ENCODE data around the gene DPF1.

The DPF1 gene

DNA sequence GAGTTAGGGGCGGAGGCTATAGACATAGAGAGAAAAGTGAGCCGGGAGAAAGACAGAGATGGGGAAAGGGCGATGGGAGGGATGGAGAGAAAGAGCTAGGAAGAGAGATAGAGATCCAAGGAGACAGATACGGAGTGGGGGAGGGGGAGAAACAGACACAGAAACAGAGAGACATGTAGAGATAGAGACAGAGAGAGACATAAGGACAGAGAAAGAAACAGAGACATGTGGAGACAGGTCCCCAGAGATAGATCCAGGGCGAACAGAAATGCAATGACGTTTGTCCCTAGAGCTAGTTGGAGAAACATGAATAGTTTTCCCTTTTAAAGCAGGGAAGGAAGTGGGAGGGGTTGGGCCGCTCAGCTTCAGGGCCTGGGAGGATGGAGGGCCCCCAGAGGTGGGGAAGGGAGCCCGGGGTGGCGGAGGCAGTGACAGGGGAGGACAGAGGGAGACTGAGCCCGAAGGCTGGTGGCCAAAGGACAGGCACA, 27.6 kb upstream of the DPF1 start:
- TF ChIP-seq, protein P1, sequence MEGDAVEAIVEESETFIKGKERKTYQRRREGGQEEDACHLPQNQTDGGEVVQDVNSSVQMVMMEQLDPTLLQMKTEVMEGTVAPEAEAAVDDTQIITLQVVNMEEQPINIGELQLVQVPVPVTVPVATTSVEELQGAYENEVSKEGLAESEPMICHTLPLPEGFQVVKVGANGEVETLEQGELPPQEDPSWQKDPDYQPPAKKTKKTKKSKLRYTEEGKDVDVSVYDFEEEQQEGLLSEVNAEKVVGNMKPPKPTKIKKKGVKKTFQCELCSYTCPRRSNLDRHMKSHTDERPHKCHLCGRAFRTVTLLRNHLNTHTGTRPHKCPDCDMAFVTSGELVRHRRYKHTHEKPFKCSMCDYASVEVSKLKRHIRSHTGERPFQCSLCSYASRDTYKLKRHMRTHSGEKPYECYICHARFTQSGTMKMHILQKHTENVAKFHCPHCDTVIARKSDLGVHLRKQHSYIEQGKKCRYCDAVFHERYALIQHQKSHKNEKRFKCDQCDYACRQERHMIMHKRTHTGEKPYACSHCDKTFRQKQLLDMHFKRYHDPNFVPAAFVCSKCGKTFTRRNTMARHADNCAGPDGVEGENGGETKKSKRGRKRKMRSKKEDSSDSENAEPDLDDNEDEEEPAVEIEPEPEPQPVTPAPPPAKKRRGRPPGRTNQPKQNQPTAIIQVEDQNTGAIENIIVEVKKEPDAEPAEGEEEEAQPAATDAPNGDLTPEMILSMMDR (IDR thresholded peaks at IDR 0.05; ENCODE audit: low read depth, low read length): no peak
- no peak for DNase-seq
- Histone ChIP-seq H3K9me3 (no peaks in the 10 kb centered on the region), H3K27me3 (no peaks in the 10 kb centered on the region; the same call in 1 of the 2 replicates), H3K4me1 (peaks cover 3% of the 10 kb centered on the region; the same call in 1 of the 2 replicates), H3K4me3 (ENCODE audit: low read depth, low read length) (no peak overlapping the region), H3K36me3 (no peaks in the 10 kb centered on the region)

DNA sequence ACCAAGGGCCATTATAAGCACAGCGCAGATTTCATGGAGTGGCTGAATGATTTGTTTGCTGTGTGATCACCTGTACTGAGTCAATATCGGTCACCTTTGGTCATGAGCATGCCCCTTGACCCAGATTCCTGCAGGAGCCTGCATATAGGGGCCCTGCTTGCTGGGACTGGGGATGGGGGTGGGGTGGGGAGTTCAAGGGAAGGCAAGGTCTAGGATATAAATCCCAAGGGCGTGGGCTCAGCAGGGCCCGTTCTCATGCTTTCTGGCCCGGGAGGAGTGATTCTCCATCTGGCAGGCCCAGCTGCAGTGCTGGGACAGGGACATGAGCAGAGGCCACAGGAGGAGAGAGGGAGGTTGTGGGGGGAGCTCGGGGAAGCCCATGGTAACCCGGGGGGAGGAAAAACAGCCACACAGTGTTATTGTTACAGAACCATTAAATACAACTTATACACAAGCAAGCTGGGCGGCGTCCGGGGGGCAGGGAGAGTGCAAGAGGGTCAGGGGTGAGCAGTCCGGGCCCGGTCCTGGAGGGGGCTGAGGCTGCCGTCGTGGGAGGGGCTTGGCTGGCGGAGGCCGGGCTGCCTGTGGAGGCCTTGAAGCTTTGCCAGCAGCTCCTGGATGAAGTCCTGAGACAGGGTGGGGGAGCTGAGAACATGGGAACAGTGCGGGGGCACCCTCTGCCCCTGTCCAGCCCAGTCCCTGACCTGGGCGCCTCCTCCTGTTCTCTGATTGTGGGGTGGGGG, 27.0 kb upstream of the DPF1 start:
- H3K4me3 ChIP-seq (ENCODE audit: low read depth, low read length): no peak overlapping the region

DNA sequence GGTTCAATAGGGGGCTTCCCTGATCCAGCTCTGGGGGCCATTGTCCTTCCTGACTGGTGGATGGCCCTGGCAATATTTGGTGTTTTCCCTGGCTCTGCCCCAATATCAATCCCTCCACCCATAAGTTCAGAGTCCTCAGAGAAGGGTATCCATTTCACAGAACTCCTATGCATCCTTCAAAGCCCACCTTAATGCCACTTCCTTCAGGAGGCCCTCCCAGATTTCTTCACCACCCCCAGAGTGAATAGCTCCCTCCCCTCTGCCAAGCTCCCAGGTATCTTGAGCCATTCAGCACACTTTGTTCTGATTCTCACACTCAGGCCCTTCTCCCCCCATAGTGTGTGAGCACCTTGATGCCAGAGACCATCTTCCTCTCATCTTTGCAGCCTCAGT, 26.4 kb upstream of the DPF1 start:
- H3K36me3 ChIP-seq: no peaks in the 10 kb centered on the region

More for the DNA sequence above, 27.0 kb upstream of the DPF1 start:
- Histone ChIP-seq H3K9me3 (no peaks in the 10 kb centered on the region), H3K36me3 (no peaks in the 10 kb centered on the region), H3K4me1 (peaks cover 3% of the 10 kb centered on the region; the same call in 1 of the 2 replicates), H3K27me3 (no peaks in the 10 kb centered on the region)
- no peak for DNase-seq
- TF ChIP-seq, protein P1 (IDR thresholded peaks at IDR 0.05; ENCODE audit: low read depth, low read length): no peak

DNA sequence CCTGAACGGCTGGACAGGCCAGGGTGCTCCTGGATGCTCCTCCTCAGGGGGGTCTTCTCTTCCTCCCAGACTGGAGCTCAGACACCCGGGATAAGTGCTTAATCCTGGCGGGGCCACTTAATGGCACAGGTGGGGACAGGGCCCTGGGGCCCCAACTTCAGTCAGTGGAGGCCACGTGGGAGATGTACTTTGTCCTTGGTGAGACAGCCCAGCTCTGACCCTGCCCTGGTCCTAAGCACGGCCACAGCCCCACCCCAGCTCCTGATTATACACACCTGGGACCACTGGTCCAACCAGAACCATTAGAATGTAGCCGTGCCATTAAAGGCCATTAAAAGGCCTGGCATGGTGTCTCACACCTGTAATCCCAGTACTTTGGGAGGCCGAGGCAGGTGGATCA, 24.4 kb upstream of the DPF1 start:
- H3K27me3 ChIP-seq: no peaks in the 10 kb centered on the region
- no peak for DNase-seq
- H3K36me3 ChIP-seq: no peaks in the 10 kb centered on the region
- TF ChIP-seq, protein P1 (IDR thresholded peaks at IDR 0.05; ENCODE audit: low read depth, low read length): no peak
- peaks cover 3% of the 10 kb centered on the region; the same call in 1 of the 2 replicates for H3K4me1 ChIP-seq
- no peaks in the 10 kb centered on the region for H3K9me3 ChIP-seq
- no peak overlapping the region for H3K4me3 ChIP-seq (ENCODE audit: low read depth, low read length)

More for the DNA sequence above, 26.4 kb upstream of the DPF1 start:
- Histone ChIP-seq H3K4me1 (peaks cover 3% of the 10 kb centered on the region; the same call in 1 of the 2 replicates), H3K9me3 (no peaks in the 10 kb centered on the region), H3K4me3 (ENCODE audit: low read depth, low read length) (no peak overlapping the region), H3K27me3 (no peaks in the 10 kb centered on the region)
- TF ChIP-seq, protein P1 (IDR thresholded peaks at IDR 0.05; ENCODE audit: low read depth, low read length): no peak
- DNase-seq: no peak

DNA sequence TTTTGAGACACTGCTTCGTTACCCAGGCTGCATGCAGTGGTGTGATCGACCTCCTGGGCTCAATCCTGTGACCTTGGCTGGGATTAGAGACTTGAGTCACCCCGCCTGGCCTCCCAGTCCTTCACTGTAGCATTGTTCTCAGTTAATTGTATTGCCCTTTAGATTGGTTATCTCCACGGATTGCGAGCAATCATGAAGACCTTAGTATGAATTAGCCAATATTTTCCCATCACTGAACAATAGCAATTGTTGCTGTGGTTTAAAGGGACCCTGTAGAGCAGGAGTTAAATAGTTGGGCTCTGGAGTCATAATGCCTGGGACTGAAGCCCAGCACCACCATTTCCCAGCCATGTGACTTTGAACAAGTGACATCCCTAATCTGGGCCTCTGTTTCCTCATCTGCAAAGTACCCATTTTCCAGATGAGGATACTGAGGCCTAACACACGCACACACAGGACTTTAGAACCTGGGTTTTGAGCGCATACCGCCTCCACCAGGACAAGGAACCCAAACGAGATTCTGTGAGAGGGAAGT, 23.8 kb upstream of the DPF1 start:
- Histone ChIP-seq H3K27me3 (no peaks in the 10 kb centered on the region), H3K36me3 (no peaks in the 10 kb centered on the region), H3K4me1 (peaks cover 3% of the 10 kb centered on the region; the same call in 1 of the 2 replicates), H3K4me3 (ENCODE audit: low read depth, low read length) (no peak overlapping the region), H3K9me3 (no peaks in the 10 kb centered on the region)
- DNase-seq: no peak
- TF ChIP-seq, protein P1 (IDR thresholded peaks at IDR 0.05; ENCODE audit: low read depth, low read length): no peak

DNA sequence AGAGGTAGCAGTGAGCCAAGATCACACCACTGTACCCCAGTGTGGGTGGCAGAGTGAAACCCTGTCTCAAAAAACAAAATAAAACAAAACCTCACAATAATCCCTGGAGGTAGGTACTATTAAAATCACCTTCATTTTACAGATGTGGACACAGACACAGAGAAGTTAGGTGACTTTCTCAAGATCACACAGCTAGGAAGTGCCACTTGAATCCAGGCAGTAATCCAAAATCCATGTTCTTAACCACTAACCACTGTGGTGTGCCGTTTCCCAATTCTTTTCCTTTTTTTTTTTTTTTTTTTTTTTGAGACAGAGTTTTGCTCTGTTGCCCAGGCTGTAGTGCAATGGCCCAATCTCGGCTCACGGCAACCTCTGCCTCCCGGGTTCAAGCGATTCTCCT, 23.1 kb upstream of the DPF1 start:
- Histone ChIP-seq H3K36me3 (no peaks in the 10 kb centered on the region), H3K9me3 (no peaks in the 10 kb centered on the region), H3K27me3 (no peaks in the 10 kb centered on the region), H3K4me3 (ENCODE audit: low read depth, low read length) (no peak overlapping the region), H3K4me1 (peaks cover 3% of the 10 kb centered on the region; the same call in 1 of the 2 replicates)
- TF ChIP-seq, protein P1 (IDR thresholded peaks at IDR 0.05; ENCODE audit: low read depth, low read length): no peak
- DNase-seq: no peak
